ENCODE data around the gene ERAL1. TPM values are rescaled to one million over a fixed set of nuclear protein-coding genes. Genes with fewer than 3 reads are reported as not detected.
A peak's percentile ranks its signal among the peaks of the same experiment; 100 is the strongest.
"Not testable (repeated sequence)": the region's sequence is repeated elsewhere in the genome, so short reads cannot be mapped to it uniquely, and the experiment has no call there.

ERAL1 gene
- polyA plus RNA-seq, 1 donor from 2014 or later = 45.8 TPM

DNA sequence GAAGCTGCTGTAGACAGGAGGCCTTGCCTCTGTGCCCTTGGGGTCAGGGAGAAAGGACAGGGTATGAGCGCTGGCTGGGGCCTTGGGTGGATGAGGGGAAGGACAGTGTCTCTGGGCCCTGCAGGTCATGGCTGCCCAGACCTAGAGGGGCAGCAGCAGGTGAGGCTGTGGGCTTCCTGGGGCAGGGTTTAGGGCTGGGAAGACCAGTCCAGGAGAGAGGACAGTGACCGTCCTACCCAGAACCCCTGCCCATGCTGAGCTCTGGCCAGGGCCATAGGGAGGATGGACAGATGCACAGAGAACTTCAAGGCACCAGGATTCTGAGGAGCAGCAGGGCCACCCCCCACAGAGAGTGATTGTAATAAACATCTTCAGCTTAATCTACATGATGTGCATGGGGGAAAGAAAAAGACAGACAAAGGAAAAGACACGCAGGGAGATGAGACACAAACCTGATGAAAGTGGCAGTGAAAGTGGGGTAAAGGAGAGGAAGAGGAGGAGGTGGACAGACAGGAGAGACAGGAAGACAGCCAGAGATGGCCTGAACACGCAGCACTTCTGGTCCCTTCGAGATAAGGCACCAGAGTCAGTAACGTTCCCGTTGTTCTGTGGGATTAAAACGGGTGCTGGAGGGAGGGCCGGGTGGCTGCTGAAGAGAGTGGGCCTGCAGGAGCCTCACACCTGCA, 25.2 kb downstream of the ERAL1 start:
- Mint-ChIP-seq H3K27ac (no peak overlapping the region), H3K4me3 (no peak overlapping the region), H3K36me3 (peaks cover 2% of the 10 kb centered on the region)

GRCh38 chr17:28880572-28880945, 25.7 kb downstream of the ERAL1 start:
- Mint-ChIP-seq H3K36me3 (peaks cover 2% of the 10 kb centered on the region), H3K4me3 (no peak overlapping the region), H3K4me1 (peaks cover 3 to 16% (median 4%) of the 10 kb centered on the region in 3 donors), H3K27me3 (no peaks in the 10 kb centered on the region), H3K27ac (no peak overlapping the region), H3K9me3 (no peaks in the 10 kb centered on the region)

More for the DNA sequence above, 25.2 kb downstream of the ERAL1 start:
- Mint-ChIP-seq H3K27me3 (no peaks in the 10 kb centered on the region), H3K9me3 (no peaks in the 10 kb centered on the region), H3K4me1 (peaks cover 3 to 12% (median 3%) of the 10 kb centered on the region in 3 donors)

DNA sequence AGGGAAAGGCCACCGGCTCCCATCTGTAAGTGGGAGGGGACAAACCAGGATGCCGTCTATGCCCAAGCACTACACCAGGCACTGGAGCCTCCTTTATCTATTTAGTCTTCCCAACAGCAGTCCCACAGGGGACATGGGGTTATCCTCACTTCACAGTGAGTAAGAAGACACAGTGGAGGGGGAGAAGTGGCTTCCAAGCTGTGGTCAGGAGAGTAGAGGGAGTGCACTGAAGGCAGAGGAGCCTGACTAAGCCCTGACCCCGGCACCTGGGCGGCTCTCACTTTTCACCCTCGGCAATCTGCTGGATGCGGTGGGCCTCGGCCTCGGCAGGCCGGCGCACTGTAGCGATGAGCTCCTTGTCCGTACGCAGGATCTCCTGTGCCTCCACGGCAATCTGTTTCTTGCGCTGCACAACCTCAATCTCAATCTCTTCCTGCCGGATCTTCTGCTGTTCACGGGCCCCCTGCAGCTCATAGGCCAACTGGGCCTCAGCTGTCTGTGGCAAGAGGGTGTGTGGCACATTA, 26.8 kb downstream of the ERAL1 start:
- Mint-ChIP-seq H3K36me3 (peaks cover 2% of the 10 kb centered on the region), H3K4me3 (peak overlapping the region in 1 of 4 donors; percentile 39), H3K4me1 (peaks cover 3 to 16% (median 7%) of the 10 kb centered on the region in 3 donors), H3K9me3 (no peaks in the 10 kb centered on the region), H3K27me3 (no peaks in the 10 kb centered on the region), H3K27ac (no peak overlapping the region)

- Mint-ChIP-seq H3K27me3 (no peaks in the 10 kb centered on the region), H3K27ac (no peak overlapping the region), H3K36me3 (peaks cover 2% of the 10 kb centered on the region)
Observed at GRCh38 chr17:28882154-28882895, 27.5 kb downstream of the ERAL1 start.

DNA sequence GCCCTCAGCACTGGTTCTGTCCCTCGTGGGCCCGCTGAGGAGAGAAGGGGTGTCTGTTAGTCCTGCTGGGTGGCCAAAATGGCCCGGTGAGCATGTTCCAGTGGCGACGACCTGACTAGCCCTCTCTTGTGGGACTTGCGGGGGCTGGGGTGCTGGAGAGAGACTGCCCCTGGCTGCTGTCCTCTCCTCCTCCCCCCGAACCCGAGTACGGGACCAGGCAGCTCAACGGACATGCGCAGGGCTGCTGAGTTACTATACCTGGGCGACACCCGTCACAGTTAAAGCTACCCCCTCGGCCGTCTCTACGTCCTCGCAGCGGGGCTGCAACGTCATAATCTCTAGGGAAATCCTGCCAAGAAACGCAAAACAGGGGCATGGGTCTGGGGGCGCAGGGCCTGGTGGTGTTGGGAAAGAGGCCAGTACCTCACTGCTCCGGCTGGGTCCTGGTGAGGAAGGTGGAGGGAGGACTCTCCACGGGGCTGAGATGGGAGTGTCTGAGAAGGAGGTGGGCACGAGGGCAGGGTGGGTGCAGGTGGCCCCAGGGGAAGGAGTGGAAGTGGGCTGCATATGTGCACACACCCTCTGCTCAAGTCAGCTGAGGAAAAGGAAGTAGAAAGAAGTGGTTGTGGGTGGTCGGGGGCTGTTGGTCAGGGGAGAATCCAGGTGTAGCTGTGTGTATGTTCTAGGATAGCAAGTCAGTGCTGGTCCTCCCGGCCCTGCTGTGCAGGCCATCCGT, 29.3 kb downstream of the ERAL1 start:
- no peak overlapping the region for H3K4me3 Mint-ChIP-seq
- H3K36me3 Mint-ChIP-seq = no peaks in the 10 kb centered on the region
- H3K4me1 Mint-ChIP-seq = peaks cover 18 to 25% (median 20%) of the 10 kb centered on the region in 3 donors
- H3K9me3 Mint-ChIP-seq = no peaks in the 10 kb centered on the region
- H3K27me3 Mint-ChIP-seq = no peaks in the 10 kb centered on the region
- no peak overlapping the region for H3K27ac Mint-ChIP-seq

More at GRCh38 chr17:28882154-28882895, 27.5 kb downstream of the ERAL1 start:
- peaks cover 3 to 16% (median 7%) of the 10 kb centered on the region in 3 donors for H3K4me1 Mint-ChIP-seq
- no peak overlapping the region for H3K4me3 Mint-ChIP-seq
- H3K9me3 Mint-ChIP-seq = no peaks in the 10 kb centered on the region

GRCh38 chr17:28885363-28885762, 30.5 kb downstream of the ERAL1 start:
- Mint-ChIP-seq H3K36me3 (no peaks in the 10 kb centered on the region), H3K9me3 (no peaks in the 10 kb centered on the region), H3K4me3 (no peak overlapping the region), H3K27me3 (no peaks in the 10 kb centered on the region), H3K4me1 (peaks cover 21 to 27% (median 24%) of the 10 kb centered on the region in 3 donors), H3K27ac (peak overlapping the region in 2 of 3 donors; percentile 59 to 84)

GRCh38 chr17:28885951-28886350, 31.1 kb downstream of the ERAL1 start:
- Mint-ChIP-seq H3K4me1 (peaks cover 25 to 27% (median 25%) of the 10 kb centered on the region in 3 donors), H3K27ac (peak overlapping the region in 1 of 3 donors; percentile 43)

DNA sequence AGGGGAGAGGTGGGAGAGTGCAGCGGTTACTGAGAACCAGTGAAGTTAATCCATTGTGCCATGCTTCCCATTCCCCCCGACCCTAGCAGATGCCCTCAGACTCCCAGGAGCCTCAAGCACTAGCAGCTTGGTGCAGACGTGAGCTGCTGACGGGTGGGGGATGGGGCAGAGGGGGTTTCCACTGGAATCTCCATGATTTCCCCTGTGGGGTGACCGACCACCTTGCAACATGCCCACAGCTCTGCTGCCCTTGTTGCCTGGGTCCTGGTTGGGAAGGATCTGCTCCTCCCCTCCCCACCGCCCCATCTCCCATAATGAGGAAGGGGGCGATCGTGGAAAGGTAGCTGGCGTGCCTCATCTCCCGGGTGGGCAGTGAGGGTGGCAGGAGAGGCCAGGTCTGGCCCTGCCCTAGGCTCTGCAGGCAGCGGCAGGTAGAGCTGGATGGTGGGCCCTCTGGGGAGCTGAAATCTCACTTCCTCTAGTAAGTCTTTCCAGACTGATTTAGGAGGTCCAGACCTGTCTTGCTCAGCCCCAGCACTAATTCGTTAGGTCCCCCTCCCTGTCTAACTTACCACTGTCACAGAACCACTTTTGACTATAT, 33.2 kb downstream of the ERAL1 start:
- Mint-ChIP-seq H3K36me3 (peaks cover 4% of the 10 kb centered on the region), H3K9me3 (no peaks in the 10 kb centered on the region), H3K4me3 (peak overlapping the region in 3 of 4 donors; percentile 18 to 73 (median 60)), H3K27ac (peak overlapping the region; percentile 14 to 54 (median 29)), H3K27me3 (no peaks in the 10 kb centered on the region), H3K4me1 (peaks cover 37 to 40% (median 39%) of the 10 kb centered on the region in 3 donors)

More at GRCh38 chr17:28885951-28886350, 31.1 kb downstream of the ERAL1 start:
- Mint-ChIP-seq H3K4me3 (no peak overlapping the region), H3K27me3 (no peaks in the 10 kb centered on the region), H3K36me3 (no peaks in the 10 kb centered on the region), H3K9me3 (no peaks in the 10 kb centered on the region)

GRCh38 chr17:28888832-28889231, 34.0 kb downstream of the ERAL1 start:
- Mint-ChIP-seq H3K27ac (peak overlapping the region in 2 of 3 donors; percentile 41 to 54), H3K36me3 (peaks cover 8% of the 10 kb centered on the region), H3K9me3 (no peaks in the 10 kb centered on the region), H3K4me1 (peaks cover 46 to 48% (median 48%) of the 10 kb centered on the region in 3 donors), H3K27me3 (no peaks in the 10 kb centered on the region), H3K4me3 (peak overlapping the region; percentile 18 to 90 (median 50))

- peak overlapping the region in 1 of 3 donors; percentile 16 for H3K27ac Mint-ChIP-seq
- peaks cover 38 to 48% (median 47%) of the 10 kb centered on the region in 3 donors for H3K4me1 Mint-ChIP-seq
- H3K27me3 Mint-ChIP-seq = no peaks in the 10 kb centered on the region
- peaks cover 8% of the 10 kb centered on the region for H3K36me3 Mint-ChIP-seq
- no peaks in the 10 kb centered on the region for H3K9me3 Mint-ChIP-seq
- H3K4me3 Mint-ChIP-seq = peak overlapping the region in 1 of 4 donors; percentile 41
Observed at GRCh38 chr17:28889996-28890395, 35.2 kb downstream of the ERAL1 start.

DNA sequence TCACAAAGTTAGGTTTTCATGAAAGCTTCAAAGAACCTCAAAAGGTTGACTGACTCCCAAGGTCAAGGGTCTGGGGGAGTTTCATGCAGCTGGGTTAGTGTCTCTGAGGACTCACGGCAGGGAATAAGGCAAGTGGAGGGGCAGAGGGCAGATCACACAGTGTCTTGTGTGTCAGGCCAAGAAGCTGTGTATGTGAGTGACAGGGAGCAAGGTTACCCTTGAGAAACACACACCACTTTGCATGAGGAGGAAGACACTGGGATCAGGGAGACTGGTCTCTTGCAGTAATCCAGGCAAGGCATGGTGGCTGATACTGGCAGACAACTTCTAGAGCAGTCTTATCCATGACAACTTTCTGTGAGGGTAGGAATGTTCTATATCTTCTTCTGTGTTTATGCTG, 36.4 kb downstream of the ERAL1 start:
- H3K9me3 Mint-ChIP-seq = no peaks in the 10 kb centered on the region
- H3K27me3 Mint-ChIP-seq = no peaks in the 10 kb centered on the region
- H3K36me3 Mint-ChIP-seq = peaks cover 8% of the 10 kb centered on the region
- H3K4me1 Mint-ChIP-seq = peaks cover 40 to 56% (median 54%) of the 10 kb centered on the region in 3 donors
- H3K27ac Mint-ChIP-seq = peak overlapping the region; percentile 81 to 96 (median 88)
- H3K4me3 Mint-ChIP-seq = peak overlapping the region; percentile 38 to 72 (median 62)

DNA sequence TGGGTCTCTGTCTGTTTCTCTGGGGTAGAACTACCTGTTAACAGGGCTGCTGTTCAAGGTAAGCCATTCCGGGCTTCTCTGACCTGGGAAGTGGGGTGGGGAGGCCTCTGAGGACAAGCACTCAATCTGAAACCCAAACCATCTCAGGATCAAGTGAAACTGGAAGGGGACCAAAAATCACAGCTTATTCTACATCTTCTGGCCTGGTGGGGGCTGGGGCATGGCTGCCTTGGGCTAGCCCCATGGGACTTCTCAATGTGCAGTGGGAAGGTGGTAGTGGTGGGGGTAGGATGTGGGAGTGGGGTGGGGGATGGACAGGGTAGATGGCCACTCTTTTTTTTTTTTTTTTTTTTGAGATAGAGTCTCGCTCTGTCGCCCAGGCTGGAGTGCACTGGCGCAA, 37.2 kb downstream of the ERAL1 start:
- H3K36me3 Mint-ChIP-seq = peaks cover 8% of the 10 kb centered on the region
- no peaks in the 10 kb centered on the region for H3K9me3 Mint-ChIP-seq
- H3K4me1 Mint-ChIP-seq = peaks cover 48 to 58% (median 55%) of the 10 kb centered on the region in 3 donors
- H3K4me3 Mint-ChIP-seq = peak overlapping the region in 3 of 4 donors; percentile 67 to 91 (median 71)
- H3K27ac Mint-ChIP-seq = peak overlapping the region; percentile 88 to 98 (median 90)
- H3K27me3 Mint-ChIP-seq = no peaks in the 10 kb centered on the region

DNA sequence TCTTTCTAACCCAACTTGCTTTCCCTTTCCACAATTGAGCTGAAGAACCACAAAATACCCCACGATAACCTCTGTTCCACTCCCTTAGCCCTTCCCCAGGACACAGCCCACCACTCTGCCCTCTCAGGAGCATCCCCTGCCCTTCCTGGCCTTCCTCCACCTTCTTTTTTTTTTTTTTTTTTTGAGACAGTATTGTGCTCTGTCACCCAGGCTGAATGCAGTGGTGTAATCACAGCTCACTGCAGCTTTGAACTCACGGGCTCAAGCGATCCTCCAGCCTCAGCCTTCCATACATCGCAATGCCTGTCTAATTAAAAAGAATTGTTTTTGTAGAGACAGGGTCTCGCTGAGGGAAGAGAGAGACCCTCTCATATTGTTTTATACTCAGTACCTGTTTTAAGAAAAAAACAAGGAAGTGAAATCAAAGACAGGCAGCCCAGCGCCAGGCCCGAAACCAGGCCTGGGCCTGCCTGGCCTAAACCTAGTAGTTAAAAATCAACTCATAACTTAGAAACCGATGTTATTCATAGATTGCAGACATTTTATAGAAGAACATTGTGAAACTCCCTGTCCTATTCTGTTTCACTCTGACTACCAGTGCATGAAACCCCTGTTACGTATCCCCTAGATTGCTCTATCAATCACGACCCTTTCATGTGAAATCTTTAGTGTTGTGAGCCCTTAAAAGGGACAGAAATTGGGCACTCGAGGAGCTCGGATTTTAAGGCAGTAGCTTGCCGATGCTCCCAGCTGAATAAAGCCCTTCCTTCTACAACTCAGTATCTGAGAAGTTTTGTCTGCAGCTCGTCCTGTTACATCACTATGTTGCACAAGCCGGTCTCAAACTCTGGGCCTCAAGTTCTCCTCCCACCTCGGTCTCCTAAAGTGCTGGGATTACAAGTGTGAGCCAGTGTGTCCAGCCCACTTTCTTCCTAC, 38.7 kb downstream of the ERAL1 start:
- Mint-ChIP-seq H3K4me3 (peak overlapping the region; percentile 78 to 97 (median 88)), H3K27ac (peak overlapping the region; percentile 94 to 99 (median 98)), H3K4me1 (peaks cover 41 to 57% (median 50%) of the 10 kb centered on the region in 3 donors)
- not testable (repeated sequence) for H3K36me3 Mint-ChIP-seq, H3K9me3 Mint-ChIP-seq, H3K27me3 Mint-ChIP-seq

All from IgD-negative memory B cell (primary cell).